ENCODE data around the gene CYP1A2.

The CYP1A2 gene

GRCh38 chr15:74727727-74728126 is 20.9 kb upstream of the CYP1A2 start:
- no peak for TF ChIP-seq REST (IDR thresholded peaks at IDR 0.05; ENCODE audit: insufficient read depth in 1 of 2, low read depth in 2 of 2, low read length in 2 of 2)
- no peak for TF ChIP-seq FOXP2 (optimal IDR thresholded peaks at IDR 0.05; ENCODE audit: borderline replicate concordance, extremely low read depth, extremely low read length, insufficient read depth)
- no peak for TF ChIP-seq TAF1 (IDR thresholded peaks at IDR 0.05; ENCODE audit: borderline replicate concordance, insufficient read depth, low read length)

- no peak for TF ChIP-seq SIN3A (IDR thresholded peaks at IDR 0.05; ENCODE audit: borderline replicate concordance, insufficient read depth, low read length)
Measured at GRCh38 chr15:74730619-74731316, 17.9 kb upstream of the CYP1A2 start.

- no peak for TF ChIP-seq SIN3A (IDR thresholded peaks at IDR 0.05; ENCODE audit: borderline replicate concordance, insufficient read depth, low read length)
Measured at GRCh38 chr15:74732846-74733245, 15.8 kb upstream of the CYP1A2 start.

- TF ChIP-seq POLR2AphosphoS5 (IDR thresholded peaks at IDR 0.05; ENCODE audit: low read depth, low read length) (no peak), SIN3A (IDR thresholded peaks at IDR 0.05; ENCODE audit: borderline replicate concordance, insufficient read depth, low read length) (no peak), REST (IDR thresholded peaks at IDR 0.05; ENCODE audit: insufficient read depth in 1 of 2, low read depth in 2 of 2, low read length in 2 of 2) (no peak), TAF1 (IDR thresholded peaks at IDR 0.05; ENCODE audit: borderline replicate concordance, insufficient read depth, low read length) (no peak), FOXP2 (optimal IDR thresholded peaks at IDR 0.05; ENCODE audit: borderline replicate concordance, extremely low read depth, extremely low read length, insufficient read depth) (no peak)
Measured at GRCh38 chr15:74733269-74733668, 15.4 kb upstream of the CYP1A2 start.

GRCh38 chr15:74735305-74735704 is 13.3 kb upstream of the CYP1A2 start:
- TF ChIP-seq TAF1 (IDR thresholded peaks at IDR 0.05; ENCODE audit: borderline replicate concordance, insufficient read depth, low read length), result no peak
- no peak for TF ChIP-seq FOXP2 (optimal IDR thresholded peaks at IDR 0.05; ENCODE audit: borderline replicate concordance, extremely low read depth, extremely low read length, insufficient read depth)

- TF ChIP-seq TAF1 (IDR thresholded peaks at IDR 0.05; ENCODE audit: borderline replicate concordance, insufficient read depth, low read length), result no peak
- no peak for TF ChIP-seq SIN3A (IDR thresholded peaks at IDR 0.05; ENCODE audit: borderline replicate concordance, insufficient read depth, low read length)
- TF ChIP-seq REST (IDR thresholded peaks at IDR 0.05; ENCODE audit: insufficient read depth in 1 of 2, low read depth in 2 of 2, low read length in 2 of 2), result no peak
- TF ChIP-seq POLR2AphosphoS5 (IDR thresholded peaks at IDR 0.05; ENCODE audit: low read depth, low read length), result no peak
- TF ChIP-seq FOXP2 (optimal IDR thresholded peaks at IDR 0.05; ENCODE audit: borderline replicate concordance, extremely low read depth, extremely low read length, insufficient read depth), result no peak
Measured at GRCh38 chr15:74742422-74742821, 6.2 kb upstream of the CYP1A2 start.

GRCh38 chr15:74746389-74746788 is 2.3 kb upstream of the CYP1A2 start:
- TF ChIP-seq POLR2AphosphoS5 (IDR thresholded peaks at IDR 0.05; ENCODE audit: low read depth, low read length) (no peak), FOXP2 (optimal IDR thresholded peaks at IDR 0.05; ENCODE audit: borderline replicate concordance, extremely low read depth, extremely low read length, insufficient read depth) (no peak), TAF1 (IDR thresholded peaks at IDR 0.05; ENCODE audit: borderline replicate concordance, insufficient read depth, low read length) (no peak), REST (IDR thresholded peaks at IDR 0.05; ENCODE audit: insufficient read depth in 1 of 2, low read depth in 2 of 2, low read length in 2 of 2) (no peak), SIN3A (IDR thresholded peaks at IDR 0.05; ENCODE audit: borderline replicate concordance, insufficient read depth, low read length) (no peak)

All from PFSK-1 (cell line).